HG03354 (cell line): Measurements from ENCODE around the gene SPRING1.
A peak's percentile ranks its signal among the peaks of the same experiment; 100 is the strongest.
"Not testable (repeated sequence)": the region's sequence is repeated elsewhere in the genome, so short reads cannot be mapped to it uniquely, and the experiment has no call there.

Experiments used
- ATAC-seq: cut with Tn5 transposase; IDR thresholded peaks from one replicate; pipeline ENCODE4 v1.9.1; 2021; ENCODE audit warnings: mild to moderate bottlenecking; ENCODE audit not compliant: unreplicated experiment, poor library complexity, severe bottlenecking

Gene SPRING1

GRCh38 chr12:116737774-116738657 lies at the start of gene SPRING1, which contains the start of gene RNFT2:
TSS of gene SPRING1 (minus strand) at chr12:116738069. CDS start at chr12:116737900, 169 bp downstream.
TSS of gene RNFT2 (plus strand) at chr12:116738315. CDS start at chr12:116740498, 2,183 bp downstream.
- ATAC-seq, result peak; percentile 98

GRCh38 chr12:116784238-116784612 lies 46.4 kb upstream of the SPRING1 start:
- ATAC-seq, result no peak

GRCh38 chr12:116783525-116784237 lies 45.8 kb upstream of the SPRING1 start:
- ATAC-seq, result no peak

- no peak for ATAC-seq
Observed at GRCh38 chr12:116780942-116781341, 43.1 kb upstream of the SPRING1 start.

GRCh38 chr12:116779597-116779996 lies 41.7 kb upstream of the SPRING1 start:
- ATAC-seq, result no peak

GRCh38 chr12:116777245-116777644 lies 39.4 kb upstream of the SPRING1 start:
- ATAC-seq, result no peak

- ATAC-seq, result no peak
Observed at GRCh38 chr12:116774020-116774419, 36.2 kb upstream of the SPRING1 start.

GRCh38 chr12:116773276-116773731 lies 35.4 kb upstream of the SPRING1 start:
- ATAC-seq, result no peak

- no peak for ATAC-seq
Observed at GRCh38 chr12:116771651-116772050, 33.8 kb upstream of the SPRING1 start.

GRCh38 chr12:116766746-116767145 lies 28.9 kb upstream of the SPRING1 start:
- no peak for ATAC-seq

- ATAC-seq, result no peak
Observed at GRCh38 chr12:116766285-116766684, 28.4 kb upstream of the SPRING1 start.

- no peak for ATAC-seq
Observed at GRCh38 chr12:116765271-116765670, 27.4 kb upstream of the SPRING1 start.

GRCh38 chr12:116761499-116761898 lies 23.6 kb upstream of the SPRING1 start:
- ATAC-seq, result no peak

GRCh38 chr12:116760622-116761020 lies 22.8 kb upstream of the SPRING1 start:
- ATAC-seq, result no peak

- peak; percentile 68 for ATAC-seq
Observed at GRCh38 chr12:116759783-116760621, 22.1 kb upstream of the SPRING1 start.

- not testable (repeated sequence) for ATAC-seq
Observed at GRCh38 chr12:116754783-116755182, 16.9 kb upstream of the SPRING1 start.

- ATAC-seq, result not testable (repeated sequence)
Observed at GRCh38 chr12:116754097-116754496, 16.2 kb upstream of the SPRING1 start.

GRCh38 chr12:116750298-116750697 lies 12.4 kb upstream of the SPRING1 start:
- no peak for ATAC-seq

GRCh38 chr12:116749884-116750283 lies 12.0 kb upstream of the SPRING1 start:
- ATAC-seq, result no peak

- no peak for ATAC-seq
Observed at GRCh38 chr12:116745554-116745953, 7.7 kb upstream of the SPRING1 start.
